NCI-H187 (cell line): Measurements from ENCODE around the gene BAD.

ENCODE experiments used
- DNase-seq, 2 experiments: peaks; one replicate each; lab custom pipeline; 2025; lab: John Stamatoyannopoulos, UW

Gene BAD

DNA sequence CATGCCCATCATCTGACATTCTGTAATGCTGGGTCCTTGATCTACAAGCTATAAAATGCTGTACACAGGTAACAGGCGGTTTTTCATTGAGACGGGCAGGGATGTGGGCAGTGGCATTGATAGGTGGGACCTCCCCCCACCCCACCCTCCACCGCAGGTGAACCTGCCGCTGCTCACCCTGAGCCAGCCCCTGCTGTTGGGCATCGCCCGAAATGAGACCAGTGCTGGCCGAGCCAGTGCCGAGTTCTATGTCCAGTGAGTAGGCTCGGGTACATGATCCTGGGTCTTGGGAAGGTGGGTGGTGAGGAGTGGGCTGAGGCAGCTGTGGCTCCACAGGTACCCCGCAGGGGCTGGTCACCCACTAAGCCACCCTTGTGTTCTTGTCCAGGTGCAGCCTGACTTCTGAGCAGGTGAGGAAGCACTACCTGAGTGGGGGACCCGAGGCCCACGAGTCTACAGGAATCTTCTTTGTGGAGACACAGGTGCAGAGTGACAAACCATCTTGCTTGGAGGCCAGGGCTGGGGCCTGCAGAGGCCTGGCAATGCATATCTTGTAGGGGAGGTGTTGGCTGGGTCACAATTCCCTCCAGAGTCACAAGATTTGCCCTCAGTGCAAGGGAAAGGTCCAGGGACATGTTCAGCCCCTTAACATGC lies 55.2 kb downstream of the BAD start:
- DNase-seq: no peak

- DNase-seq: no peak
Observed at GRCh38 chr11:64227405-64227956, 57.0 kb downstream of the BAD start.

DNA sequence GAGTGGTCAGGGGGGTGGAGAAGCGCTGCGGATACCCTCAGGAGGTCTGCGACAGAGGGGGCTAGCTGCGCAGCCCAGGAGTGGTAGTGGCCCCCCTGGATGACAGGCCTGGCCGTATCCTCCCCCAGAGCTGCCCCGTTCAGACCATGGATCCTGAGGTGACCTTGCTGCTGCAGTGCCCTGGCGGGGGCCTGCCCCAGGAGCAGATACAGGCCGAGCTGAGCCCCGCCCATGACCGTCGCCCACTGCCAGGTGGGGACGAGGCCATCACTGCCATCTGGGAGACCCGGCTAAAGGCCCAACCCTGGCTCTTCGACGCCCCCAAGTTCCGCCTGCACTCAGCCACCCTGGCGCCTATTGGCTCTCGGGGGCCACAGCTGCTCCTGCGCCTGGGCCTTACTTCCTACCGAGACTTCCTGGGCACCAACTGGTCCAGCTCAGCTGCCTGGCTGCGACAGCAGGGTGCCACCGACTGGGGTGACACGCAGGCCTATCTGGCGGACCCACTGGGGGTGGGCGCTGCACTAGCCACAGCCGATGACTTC lies 57.9 kb downstream of the BAD start:
- DNase-seq: no peak

DNA sequence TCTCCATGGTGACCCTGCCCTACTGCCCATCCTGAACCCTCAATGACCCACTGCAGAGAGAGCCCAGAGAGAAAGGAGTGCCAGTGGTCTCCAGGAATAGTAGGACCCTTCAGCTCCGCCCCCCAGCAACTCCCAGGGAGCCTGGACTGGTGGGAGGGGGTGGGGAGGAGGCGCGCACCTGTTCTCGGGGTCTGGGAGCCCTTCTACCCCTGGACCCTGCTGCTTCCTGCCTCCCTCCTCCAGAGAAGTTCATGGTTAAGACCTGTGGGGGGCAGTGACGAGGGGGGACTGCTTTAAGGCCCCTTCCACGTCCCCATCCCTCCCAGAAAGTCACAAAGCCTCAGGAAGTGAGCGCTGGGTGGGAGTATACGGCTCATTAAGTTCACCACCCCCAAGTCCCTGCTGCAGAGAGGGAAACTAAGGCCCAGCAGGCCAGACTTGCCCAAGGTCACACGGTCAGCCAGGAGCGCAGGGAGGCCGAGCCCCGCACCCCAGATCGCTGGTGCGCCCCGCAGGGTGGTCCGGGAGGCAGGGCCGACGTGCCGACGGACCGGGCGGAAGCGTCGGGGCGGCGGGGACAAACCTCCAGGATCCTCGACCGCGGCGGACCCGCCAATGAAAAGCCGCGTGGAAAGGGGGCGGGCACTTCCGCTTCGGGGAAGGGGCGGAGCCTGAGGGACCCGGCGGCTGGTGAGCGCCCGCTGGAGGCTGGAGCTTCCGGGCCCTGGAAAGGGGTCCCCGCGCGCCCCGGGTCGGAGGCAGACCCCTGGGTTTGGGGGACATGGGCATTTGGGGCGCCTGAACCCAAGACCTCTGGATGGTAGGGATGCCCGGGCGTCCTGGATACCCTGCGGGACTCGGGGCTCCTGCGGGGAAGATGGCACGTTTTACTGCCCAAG lies 58.6 kb downstream of the BAD start, which contains the start of the genes NUDT22 and TRPT1:
NUDT22 (plus strand) TSS at position 667 of the 899 bp plus-strand sequence. CDS start 379 bp downstream, outside the sequence.
TRPT1 (minus strand) TSS at position 579 of the 899 bp plus-strand sequence; CDS start at position 253, 326 bp downstream.
- DNase-seq: peak; percentile 56 to 76

DNA sequence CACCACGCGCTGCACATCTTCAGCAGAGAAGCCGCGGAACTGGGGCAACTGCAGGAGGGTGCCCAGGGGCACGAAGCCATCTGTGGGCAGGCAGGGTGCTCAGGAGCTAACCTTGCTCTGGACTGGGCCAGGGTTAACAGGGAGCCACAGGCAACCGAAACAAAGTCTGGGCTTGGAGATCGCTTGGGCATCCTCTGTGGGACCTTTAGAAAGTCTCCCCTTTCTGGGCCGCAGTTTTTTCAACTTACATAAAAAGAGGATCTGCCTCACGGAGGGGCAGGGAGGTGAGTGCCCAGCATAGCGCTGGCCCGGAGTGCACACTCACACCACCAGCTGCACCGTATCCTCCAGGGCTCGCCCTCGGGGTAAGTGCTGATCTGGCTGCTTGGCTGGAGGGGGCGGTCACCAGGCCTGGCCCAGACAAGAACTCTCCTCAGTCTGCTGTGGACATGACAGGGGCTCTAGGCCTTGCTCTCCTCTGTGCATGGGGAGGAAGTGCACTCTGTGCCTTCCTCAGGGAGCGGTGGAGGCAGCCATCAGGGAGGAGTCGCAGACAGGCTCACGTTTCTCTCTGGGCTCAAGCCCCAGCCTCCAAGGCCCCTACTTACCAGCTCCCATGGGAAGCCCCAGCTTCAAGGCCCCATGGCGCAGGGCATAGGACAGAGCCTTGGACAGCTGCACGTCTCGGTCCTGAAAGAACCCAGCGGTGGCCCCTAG lies 59.4 kb downstream of the BAD start:
- DNase-seq: no peak

DNA sequence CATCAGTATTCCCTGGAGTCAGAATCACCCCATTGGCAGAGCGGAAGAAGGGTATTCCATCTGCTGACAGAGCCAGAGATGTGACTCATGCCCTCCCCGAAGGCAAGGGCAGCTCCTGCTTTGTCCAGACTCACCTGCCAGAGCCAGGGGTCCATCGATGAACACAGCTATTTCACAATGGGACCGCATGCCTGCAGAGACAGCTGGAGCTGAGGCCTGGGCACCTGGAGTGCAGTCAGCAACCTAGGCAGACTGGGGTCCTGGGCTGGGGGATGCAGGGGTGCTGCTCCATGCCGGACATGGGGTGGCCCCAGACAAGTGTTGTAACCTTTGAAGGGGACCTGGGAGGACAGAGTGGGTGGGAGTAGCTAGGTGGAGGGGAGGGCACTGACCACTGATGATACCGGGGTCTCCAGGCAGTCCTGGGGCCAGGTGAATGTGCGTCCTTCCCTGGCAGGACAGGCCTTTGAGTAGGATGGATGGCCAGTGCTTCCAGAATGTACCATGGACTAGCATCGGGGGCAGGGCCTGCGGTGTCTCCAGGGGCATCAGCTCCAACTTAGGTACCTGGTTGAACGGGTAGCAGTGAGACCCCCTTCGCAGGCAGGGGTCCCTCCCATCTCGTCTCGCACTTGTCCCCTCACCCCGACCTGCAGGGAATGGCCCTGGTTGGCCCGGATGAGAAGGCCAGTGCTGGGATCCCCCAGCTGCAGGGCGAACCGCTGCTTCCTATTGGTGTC lies 60.1 kb downstream of the BAD start:
- DNase-seq: no peak

GRCh38 chr11:64223001-64223651 lies 61.3 kb downstream of the BAD start:
- no peak for DNase-seq

DNA sequence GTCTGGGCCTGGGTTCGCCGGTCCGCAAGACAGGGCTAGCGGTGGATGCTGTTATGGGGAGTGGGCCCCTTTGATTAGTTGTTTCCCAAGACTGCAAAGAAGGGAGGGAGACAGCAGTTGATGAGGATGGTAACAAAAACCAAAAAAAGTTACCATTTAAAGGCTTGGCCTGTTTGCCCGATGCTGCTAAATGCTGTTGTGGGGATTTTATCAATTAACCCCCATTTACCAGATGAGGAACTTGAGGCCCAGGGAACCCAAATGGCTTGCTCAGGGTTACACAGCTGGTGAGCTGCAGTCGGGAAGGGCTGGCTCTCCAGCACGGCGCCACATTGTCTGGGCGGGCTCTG lies 61.8 kb downstream of the BAD start:
- peak; percentile 34 to 48 for DNase-seq

GRCh38 chr11:64220798-64221197 lies 63.7 kb downstream of the BAD start:
- DNase-seq: no peak

DNA sequence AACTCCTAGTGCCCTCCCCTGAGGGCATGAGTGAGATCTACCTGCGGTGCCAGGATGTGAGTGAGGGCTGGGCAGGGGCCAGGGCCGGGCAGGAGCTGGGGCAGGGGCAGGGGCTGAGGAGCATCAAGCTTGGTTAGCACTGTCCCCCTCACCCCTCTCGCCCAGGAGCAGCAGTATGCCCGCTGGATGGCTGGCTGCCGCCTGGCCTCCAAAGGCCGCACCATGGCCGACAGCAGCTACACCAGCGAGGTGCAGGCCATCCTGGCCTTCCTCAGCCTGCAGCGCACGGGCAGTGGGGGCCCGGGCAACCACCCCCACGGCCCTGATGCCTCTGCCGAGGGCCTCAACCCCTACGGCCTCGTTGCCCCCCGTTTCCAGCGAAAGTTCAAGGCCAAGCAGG lies 64.2 kb downstream of the BAD start:
- DNase-seq: no peak
